GM15510 (cell line): ENCODE measurements around the gene P2RY12.

ENCODE experiments used
- POLR2A ChIP-seq: IDR thresholded peaks from 3 replicates; pipeline ENCODE4 v1.6.1; 2011; ENCODE audit warnings: borderline replicate concordance; ENCODE audit not compliant: insufficient read length; ENCODE audit errors: extremely low read depth

The P2RY12 gene

DNA sequence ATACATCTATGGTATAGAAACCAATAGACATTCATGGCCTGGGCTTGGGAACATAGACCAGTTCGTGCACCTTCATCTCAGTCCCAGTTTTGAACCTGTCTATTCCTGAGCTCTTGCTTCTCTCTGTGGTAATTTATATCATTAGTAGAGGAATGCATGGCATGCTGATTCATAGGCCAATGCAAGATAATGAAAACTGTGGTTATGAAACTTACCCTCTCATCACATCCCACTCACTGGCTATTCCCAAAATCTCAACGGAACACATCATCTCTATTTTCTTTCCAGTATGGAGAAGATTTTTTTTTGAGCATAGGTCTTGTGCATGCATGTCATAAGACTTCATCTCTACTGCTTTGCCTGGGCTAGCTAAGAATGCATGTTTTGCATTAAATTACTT lies 18.7 kb upstream of the P2RY12 start:
- TF ChIP-seq POLR2A, result no peak

DNA sequence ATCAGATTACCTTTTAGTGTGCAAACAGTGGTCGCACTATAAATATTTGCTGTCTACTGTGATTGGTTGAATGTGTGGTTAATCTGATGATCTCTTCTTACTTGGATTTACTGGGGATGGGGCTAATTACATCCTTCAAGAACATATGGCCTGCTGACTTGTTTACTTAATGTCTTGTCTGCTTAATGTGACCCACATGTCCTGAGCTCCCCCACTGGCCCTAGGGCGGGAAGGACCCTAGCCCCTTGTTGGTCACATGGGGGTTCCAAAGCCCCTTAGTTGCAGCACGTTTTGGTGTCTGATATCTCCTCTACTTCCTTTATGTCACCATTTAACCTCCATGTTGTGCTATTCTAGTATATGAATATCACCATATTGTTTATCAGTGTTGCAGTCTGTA lies 17.8 kb upstream of the P2RY12 start:
- TF ChIP-seq POLR2A, result no peak

DNA sequence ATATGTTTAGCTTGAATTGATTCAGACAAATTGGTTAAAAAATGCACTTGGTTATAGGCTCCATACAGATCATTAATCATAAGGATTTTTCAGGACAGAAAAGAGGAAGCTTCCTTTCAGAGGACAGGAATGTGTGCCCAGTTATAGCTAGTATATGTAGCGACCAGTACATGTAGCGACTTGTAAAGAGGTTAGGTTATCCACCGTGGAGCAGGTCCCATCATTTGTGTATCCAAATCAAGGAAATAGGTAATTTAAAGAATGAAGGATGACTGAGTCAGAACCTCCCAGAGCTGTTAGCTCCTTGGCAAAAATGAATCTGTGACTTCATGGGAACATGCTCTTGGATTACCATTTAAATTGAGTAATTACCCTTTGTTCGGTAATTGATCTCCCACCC lies 15.8 kb upstream of the P2RY12 start:
- TF ChIP-seq POLR2A, result no peak

DNA sequence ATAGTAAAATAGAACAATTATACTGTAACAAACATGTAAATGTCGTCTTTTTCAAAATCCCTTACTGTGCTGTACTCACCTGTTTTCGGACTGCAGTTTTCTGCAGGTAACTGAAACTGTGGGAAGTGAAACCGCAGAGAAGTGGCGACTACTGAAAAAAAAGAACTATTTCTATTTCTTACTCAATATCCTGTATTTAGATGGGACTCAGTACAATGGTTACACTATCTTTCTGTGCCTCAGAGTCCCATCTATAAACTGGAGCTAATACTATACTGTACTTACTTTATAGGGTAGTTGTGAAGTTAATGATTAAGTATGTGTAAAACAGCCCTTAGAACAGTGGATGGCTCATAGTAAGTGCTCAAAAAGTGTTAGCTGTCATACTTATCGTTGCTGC lies 14.3 kb upstream of the P2RY12 start:
- TF ChIP-seq POLR2A, result no peak

DNA sequence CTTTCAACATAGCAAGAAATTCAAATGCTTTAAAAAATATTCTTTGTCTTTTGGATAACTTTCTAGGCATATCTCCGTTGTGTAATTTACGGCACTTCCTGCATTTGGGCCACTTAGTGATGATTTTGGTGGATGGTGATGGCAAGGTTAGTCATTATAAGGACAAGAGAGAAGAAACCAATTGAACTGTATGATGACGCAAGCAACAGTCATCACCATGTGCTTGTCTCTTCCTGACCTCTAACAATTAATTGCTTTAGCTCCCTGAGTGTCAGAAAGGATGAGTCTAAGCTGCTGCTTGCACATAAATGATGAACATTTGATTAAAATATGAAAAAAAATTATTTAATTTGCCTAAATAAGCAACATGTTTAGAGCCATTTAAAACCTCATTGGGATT lies 11.3 kb upstream of the P2RY12 start:
- no peak for TF ChIP-seq POLR2A

DNA sequence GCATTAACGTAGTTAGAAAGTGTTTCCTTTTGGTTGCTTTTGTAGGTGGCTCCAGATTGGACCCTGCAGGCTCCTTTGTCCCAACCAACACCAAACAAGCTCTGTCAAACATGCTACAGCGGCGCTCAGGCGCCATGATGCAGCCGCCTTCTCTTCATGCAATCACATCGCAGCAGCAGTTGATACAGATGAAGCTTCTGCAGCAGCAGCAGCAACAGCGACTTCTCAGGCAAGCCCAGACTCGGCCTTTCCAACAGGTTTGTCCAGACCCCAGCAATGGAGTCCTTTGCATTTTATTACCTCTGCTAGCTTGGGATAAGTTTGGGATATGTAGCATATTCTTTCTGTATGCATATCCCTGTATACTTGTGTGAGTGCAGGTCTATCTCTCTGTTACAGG lies 10.1 kb upstream of the P2RY12 start:
- TF ChIP-seq POLR2A, result no peak

DNA sequence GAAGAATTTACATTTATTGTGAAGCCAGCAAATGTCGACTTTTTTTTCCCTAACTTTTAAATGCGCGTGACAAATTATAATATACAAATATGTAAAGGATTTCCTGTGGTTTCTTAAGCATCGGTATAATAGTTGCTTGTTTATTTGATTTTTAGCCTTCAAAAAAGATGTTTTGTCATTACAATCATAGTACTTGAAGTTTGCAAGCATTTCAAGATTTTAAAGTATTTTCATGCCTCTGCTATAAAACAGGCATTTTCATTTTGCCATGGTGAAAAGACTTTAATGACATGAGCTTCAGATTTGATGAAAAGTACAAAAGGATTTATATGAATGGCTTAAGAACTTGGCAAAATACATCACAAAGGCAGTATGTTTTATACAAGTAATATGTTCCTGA lies 9.4 kb upstream of the P2RY12 start:
- no peak for TF ChIP-seq POLR2A

DNA sequence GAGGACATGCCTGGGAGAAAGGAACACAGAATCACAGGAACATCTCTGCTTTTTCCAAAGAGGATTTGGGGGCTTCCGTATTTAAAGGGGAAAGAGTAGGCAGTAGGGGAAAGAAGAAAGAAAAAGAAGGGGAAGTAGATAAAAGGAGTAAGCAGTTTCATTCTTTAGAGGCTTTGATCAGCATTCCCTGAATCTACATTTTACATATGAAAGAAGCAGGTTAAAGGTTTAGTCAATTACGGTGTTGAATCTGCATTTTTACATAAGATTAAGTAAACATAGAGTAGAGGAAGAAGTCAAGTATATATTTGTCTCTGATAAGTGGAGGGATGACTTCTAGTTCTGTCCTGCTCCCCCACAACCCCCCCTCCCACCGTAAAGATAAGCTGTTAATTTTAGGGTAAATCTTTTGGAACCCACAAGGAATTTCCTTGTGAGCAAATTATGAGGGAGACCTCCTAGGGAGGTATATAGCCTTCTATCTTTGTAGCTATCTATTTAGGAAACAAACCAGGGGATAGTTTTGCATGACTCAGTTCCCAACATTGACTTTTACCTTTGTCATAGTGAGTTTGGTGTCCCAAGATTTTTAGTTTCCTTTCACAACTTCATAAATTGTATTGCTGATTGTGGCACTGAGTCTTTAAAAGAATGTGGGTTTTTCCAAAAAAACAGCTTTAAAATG lies 8.7 kb upstream of the P2RY12 start:
- TF ChIP-seq POLR2A, result no peak

DNA sequence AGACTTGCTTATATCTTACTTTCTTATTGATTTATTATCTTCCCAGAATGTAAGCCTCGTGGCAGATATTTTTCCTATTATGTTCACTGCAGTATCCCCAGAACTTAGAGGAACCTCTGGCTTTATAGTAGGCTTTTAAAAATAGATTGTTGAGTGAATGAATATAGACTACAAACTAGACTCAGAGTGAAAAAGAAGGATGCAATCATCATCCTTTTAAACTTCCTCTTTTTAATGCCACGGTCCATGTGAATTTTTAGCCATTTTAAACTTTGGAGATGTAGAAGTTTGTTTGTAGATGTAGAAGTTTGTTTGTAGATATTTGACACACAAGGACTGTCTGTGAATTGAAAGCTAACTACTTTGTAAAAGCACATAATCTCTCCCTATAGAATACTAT lies 7.2 kb upstream of the P2RY12 start:
- TF ChIP-seq POLR2A, result no peak

DNA sequence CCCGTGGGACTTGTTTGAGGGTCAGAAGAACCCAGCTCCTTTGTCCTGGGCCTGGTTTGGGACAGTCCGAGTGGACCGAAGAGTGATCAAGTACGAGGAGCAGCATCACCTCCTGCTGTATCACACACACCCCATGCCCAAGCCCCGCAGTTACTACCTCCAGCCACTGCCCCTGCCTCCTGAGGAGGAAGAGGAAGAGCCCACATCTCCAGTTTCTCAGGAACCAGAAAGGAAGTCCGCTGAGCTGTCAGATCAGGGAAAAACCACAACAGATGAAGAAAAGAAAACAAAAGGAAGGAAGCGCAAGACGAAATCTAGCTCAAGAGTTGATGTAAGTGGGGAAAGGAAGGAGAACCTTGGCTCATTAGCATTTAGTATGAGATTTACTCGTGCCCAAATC lies 3.3 kb upstream of the P2RY12 start:
- TF ChIP-seq POLR2A, result no peak

DNA sequence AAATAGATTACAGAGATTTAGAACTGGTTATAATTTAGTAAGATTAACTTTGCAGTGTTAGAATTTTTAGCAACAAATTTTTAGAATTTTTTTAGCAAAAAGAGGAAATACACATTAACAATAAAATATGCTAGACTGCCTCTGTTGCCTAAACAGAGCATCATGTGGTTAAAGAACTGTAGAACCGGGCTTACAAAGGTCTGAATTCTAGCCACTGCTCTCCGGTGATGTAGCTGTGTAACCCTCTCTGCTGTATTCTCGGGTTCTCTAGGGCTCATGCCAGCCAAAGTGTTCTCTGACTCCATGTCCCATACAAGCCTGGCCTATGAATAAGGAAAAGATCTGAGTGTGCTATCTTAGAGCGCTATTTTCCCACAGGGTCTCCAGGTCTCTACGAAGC lies 2.9 kb upstream of the P2RY12 start:
- no peak for TF ChIP-seq POLR2A

DNA sequence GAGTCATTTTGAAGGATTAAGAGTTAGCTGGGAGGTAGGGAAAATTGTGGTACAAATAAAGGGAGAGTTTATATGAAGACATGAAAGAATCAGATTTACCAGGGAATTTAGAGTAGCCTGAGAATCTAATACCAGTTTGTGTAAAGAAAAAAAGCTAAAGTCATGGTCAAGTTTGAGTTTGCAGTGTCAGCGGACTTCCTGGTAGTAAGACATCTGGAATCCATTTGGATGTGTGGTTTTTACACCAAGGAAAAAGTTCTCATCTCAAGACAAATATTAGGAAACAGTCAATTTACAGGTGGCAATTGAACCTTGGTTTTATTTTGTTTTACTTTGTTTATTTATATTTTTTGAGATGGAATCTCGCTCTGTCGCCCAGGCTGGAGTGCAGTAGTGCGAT lies 1.5 kb upstream of the P2RY12 start:
- TF ChIP-seq POLR2A, result no peak

DNA sequence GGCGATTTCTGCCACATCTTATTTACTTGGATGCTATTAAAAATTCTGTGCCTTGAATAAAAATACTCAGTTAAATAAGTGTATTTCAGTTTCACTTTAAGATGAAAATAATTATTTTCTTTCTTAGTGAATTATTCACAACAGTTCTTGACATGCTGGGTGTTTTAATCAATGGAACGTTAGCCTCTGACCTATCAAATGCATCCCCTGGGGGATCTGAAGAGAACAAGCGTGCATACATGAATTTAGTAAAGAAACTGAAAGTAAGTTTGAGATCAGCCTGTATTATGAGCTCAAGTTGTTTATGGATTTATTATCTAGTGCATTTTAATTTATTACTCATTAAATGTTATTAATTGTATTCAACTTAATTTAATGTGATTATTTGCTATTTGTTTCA lies 597 bp downstream of the P2RY12 start:
- TF ChIP-seq POLR2A, result no peak

DNA sequence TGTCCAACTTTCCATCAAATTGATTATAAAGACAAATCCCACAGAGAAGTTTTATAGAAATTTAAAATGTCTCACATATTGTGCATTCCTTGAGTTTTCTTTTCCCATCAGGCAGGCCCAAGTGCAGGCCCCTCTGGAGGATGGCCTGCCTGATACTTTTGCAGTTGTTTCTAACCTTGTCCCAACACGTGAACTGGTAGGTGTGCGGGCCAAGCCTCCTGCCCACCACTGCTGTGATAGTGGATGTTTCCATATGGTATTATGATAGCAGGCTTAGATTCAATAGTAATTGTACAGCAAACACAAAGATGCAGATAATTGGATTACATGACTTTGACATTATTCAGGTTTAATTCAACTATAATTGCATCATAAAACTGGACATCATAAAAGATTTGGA lies 1.4 kb downstream of the P2RY12 start:
- no peak for TF ChIP-seq POLR2A

DNA sequence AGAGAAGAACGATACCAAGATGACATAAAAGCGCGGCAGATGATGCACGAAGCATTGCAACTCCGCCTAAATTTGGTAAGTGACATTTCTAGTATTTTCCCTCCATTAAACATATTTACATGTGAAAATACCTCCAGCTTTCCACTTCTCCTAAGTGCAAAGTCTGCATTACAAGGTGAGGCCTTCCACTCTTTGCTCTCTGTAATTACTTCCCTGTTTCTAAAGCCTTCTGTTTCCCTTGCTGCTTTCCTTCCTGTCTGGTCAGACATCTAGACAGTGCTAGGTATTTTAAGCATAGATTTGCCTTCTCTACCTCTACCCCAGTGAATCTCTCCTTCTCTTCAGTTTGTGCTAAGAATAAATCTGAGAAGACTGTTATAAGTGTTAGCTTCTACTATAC lies 1.9 kb downstream of the P2RY12 start:
- TF ChIP-seq POLR2A, result no peak

DNA sequence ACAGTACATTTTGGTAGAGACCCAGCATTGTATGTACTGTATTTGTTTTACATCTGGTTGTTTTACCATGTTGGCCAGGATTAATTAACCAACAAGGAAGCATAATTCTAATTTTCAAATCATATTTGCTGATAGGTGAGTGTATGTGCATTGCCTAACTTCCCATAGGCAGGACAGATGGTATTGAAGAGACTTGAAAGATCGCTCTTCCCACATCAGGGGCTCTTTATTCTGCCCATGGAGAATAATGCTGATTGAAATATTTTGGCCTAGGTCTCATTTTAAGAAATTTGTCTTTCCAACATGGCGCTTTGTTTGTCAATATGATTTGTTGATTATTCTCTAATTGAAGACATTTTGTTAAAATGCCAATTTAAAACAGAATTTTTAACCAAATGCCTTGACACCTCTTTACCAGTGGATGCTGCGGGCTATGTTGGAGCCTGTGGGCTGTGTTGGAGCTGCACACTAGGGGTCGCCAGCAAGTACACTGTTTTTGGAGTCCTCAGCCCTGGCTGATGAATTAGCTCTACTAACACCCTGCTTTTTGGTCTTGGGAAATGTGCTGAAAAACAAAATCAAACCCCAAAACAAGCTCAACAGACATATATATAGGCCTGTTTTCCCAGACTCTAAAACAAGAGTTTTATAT lies 5.3 kb downstream of the P2RY12 start:
- no peak for TF ChIP-seq POLR2A
